IMR-90 (cell line): ENCODE measurements around the gene IL20RA. TPM values are rescaled to one million over a fixed set of nuclear protein-coding genes. Genes with fewer than 3 reads are reported as not detected.

Experiments
- ATAC-seq: fragments of 200-7000 bp; cut with Tn5 transposase; 2 replicates; pipeline ENCODE4 v1.9.1; 2020; ENCODE audit warnings: low read depth, mild to moderate bottlenecking, moderate library complexity
- BruUV-seq: library from RNA; stranded (reverse); fragments of 400-500 nt; replicated peaks from 2 replicates; lab custom pipeline; 2021; lab: Mats Ljungman, UMichigan
- CTCF ChIA-PET: fragments of 300-600 bp; formaldehyde crosslinking; extraction: SDS; loops from one replicate; lab custom pipeline; 2021; ENCODE audit warnings: antibody characterized with exemption; lab: Yijun Ruan, JAX
- POLR2A ChIA-PET: fragments of 300-600 bp; sonication (Branson Sonifier 250); formaldehyde crosslinking; loops from one replicate; lab custom pipeline; 2022; ENCODE audit warnings: antibody characterized with exemption; ENCODE audit not compliant: unreplicated experiment; lab: Charles Lee
- DNase-seq: peaks from one replicate; pipeline ENCODE4 v3.0.0; 2013
- H2AFZ ChIP-seq: replicated peaks from 2 replicates; pipeline ENCODE3; 2013; ENCODE audit warnings: low read length, mild to moderate bottlenecking; ENCODE audit not compliant: poor library complexity
- H2AK5ac ChIP-seq: 2 replicates; pipeline ENCODE4 v1.6.1; 2013; ENCODE audit warnings: low read depth, low read length, inconsistent platforms
- H2AK9ac ChIP-seq: replicated peaks from 2 replicates; pipeline ENCODE3; 2013; ENCODE audit warnings: mild to moderate bottlenecking, low read depth, low read length, moderate library complexity; ENCODE audit not compliant: poor library complexity
- H2BK120ac ChIP-seq: 2 replicates; pipeline ENCODE4 v1.6.1; 2013; ENCODE audit warnings: low read depth, low read length, inconsistent platforms
- H2BK15ac ChIP-seq: 3 replicates; pipeline ENCODE4 v1.6.1; 2013; ENCODE audit warnings: low read depth, low read length, inconsistent platforms
- H2BK20ac ChIP-seq: 2 replicates; pipeline ENCODE4 v1.6.1; 2013; ENCODE audit warnings: low read depth, mild to moderate bottlenecking, inconsistent platforms, low read length, moderate library complexity
- H2BK5ac ChIP-seq: 2 replicates; pipeline ENCODE4 v1.6.1; 2013; ENCODE audit warnings: mild to moderate bottlenecking, low read depth, low read length, inconsistent platforms; ENCODE audit not compliant: poor library complexity, severe bottlenecking
- H3K14ac ChIP-seq: replicated peaks from 2 replicates; pipeline ENCODE4 v1.6.1; 2013; ENCODE audit warnings: low read depth, low read length, inconsistent platforms
- H3K18ac ChIP-seq: 2 replicates; pipeline ENCODE4 v1.6.1; 2013; ENCODE audit warnings: low read depth, low read length, control low read depth
- H3K23ac ChIP-seq: 2 replicates; pipeline ENCODE4 v1.6.1; 2013; ENCODE audit warnings: low read depth, low read length, inconsistent platforms
- H3K27ac ChIP-seq: 2 replicates; pipeline ENCODE4 v1.5.1; 2013; ENCODE audit warnings: mild to moderate bottlenecking, control low read depth, low read length; ENCODE audit not compliant: insufficient read depth
- H3K27me3 ChIP-seq: 2 replicates; pipeline ENCODE4 v1.6.1; 2013; ENCODE audit warnings: low read length; ENCODE audit not compliant: control insufficient read depth, insufficient read depth
- H3K36me3 ChIP-seq: 2 replicates; pipeline ENCODE4 v1.6.1; 2013; ENCODE audit warnings: low read length, mixed read lengths; ENCODE audit not compliant: control insufficient read depth, insufficient read depth
- H3K4ac ChIP-seq: 2 replicates; pipeline ENCODE4 v1.6.1; 2013; ENCODE audit warnings: low read depth, low read length, inconsistent platforms
- H3K4me1 ChIP-seq: 2 replicates; pipeline ENCODE4 v1.6.1; 2013; ENCODE audit warnings: low read length, mixed read lengths; ENCODE audit not compliant: control insufficient read depth, insufficient read depth
- H3K4me2 ChIP-seq: 2 replicates; pipeline ENCODE4 v1.6.1; 2013; ENCODE audit warnings: low read depth, mild to moderate bottlenecking, control low read depth, low read length, moderate library complexity
- H3K4me3 ChIP-seq: 2 replicates; pipeline ENCODE4 v1.5.1; 2013; ENCODE audit warnings: low read depth, mild to moderate bottlenecking, control low read depth, low read length, moderate library complexity; ENCODE audit not compliant: insufficient read depth
- H3K56ac ChIP-seq: 2 replicates; pipeline ENCODE4 v1.6.1; 2013; ENCODE audit warnings: low read length, inconsistent platforms; ENCODE audit not compliant: insufficient read depth; ENCODE audit errors: extremely low read depth
- H3K79me1 ChIP-seq, 2 experiments: 2 replicates each; pipeline ENCODE4 v1.6.1; 2013; ENCODE audit warnings: low read length in 2 of 2, inconsistent platforms in 1 of 2, low read depth in 1 of 2
- H3K9ac ChIP-seq: 2 replicates; pipeline ENCODE4 v1.6.1; 2013; ENCODE audit warnings: low read depth, low read length, control low read depth
- H3K9me1 ChIP-seq: 2 replicates; pipeline ENCODE4 v1.6.1; 2013; ENCODE audit warnings: low read length, inconsistent platforms; ENCODE audit not compliant: insufficient read depth
- H3K9me3 ChIP-seq: 2 replicates; pipeline ENCODE4 v1.6.1; 2013; ENCODE audit warnings: low read length; ENCODE audit not compliant: control insufficient read depth, insufficient read depth
- H4K20me1 ChIP-seq: 2 replicates; pipeline ENCODE4 v1.6.1; 2013; ENCODE audit warnings: low read length, inconsistent platforms; ENCODE audit not compliant: insufficient read depth
- H4K5ac ChIP-seq: 2 replicates; pipeline ENCODE4 v1.6.1; 2013; ENCODE audit warnings: mild to moderate bottlenecking, low read depth, low read length, control low read depth
- H4K8ac ChIP-seq, 2 experiments: 2 replicates each; pipeline ENCODE4 v1.6.1; 2013; ENCODE audit warnings: low read depth in 2 of 2, low read length in 2 of 2, control low read depth in 1 of 2, inconsistent platforms in 1 of 2
- H4K91ac ChIP-seq: 2 replicates; pipeline ENCODE4 v1.6.1; 2013; ENCODE audit warnings: low read depth, low read length, inconsistent platforms; ENCODE audit not compliant: insufficient read depth
- BHLHE40 ChIP-seq: fragments of 150-350 bp; IDR thresholded peaks from 2 replicates; pipeline ENCODE4 v1.6.1; 2016; ENCODE audit warnings: mild to moderate bottlenecking, low read depth, low read length
- CEBPB ChIP-seq: IDR thresholded peaks from 2 replicates; pipeline ENCODE4 v1.6.1; 2012; ENCODE audit warnings: low read depth, low read length, improper control_type of control experiment
- CHD1 ChIP-seq: IDR thresholded peaks from 2 replicates; pipeline ENCODE4 v1.6.1; 2012; ENCODE audit warnings: low read depth, low read length, improper control_type of control experiment
- CTCF ChIP-seq: conservative IDR thresholded peaks from 2 replicates; pipeline ENCODE4 v1.5.1; 2012; ENCODE audit warnings: mild to moderate bottlenecking, low read depth, low read length, improper control_type of control experiment
- FOS ChIP-seq: fragments of 150-350 bp; IDR thresholded peaks from 2 replicates; pipeline ENCODE4 v1.6.1; 2016; ENCODE audit warnings: low read depth, low read length
- MAFK ChIP-seq: IDR thresholded peaks from 2 replicates; pipeline ENCODE4 v1.6.1; 2012; ENCODE audit warnings: low read depth, low read length, improper control_type of control experiment
- MAZ ChIP-seq: IDR thresholded peaks from 2 replicates; pipeline ENCODE4 v1.6.1; 2012; ENCODE audit warnings: low read depth, mild to moderate bottlenecking, low read length, improper control_type of control experiment, moderate library complexity, borderline replicate concordance
- MXI1 ChIP-seq: IDR thresholded peaks from 2 replicates; pipeline ENCODE4 v1.6.1; 2012; ENCODE audit warnings: low read depth, mild to moderate bottlenecking, low read length, moderate library complexity, borderline replicate concordance
- NFE2L2 ChIP-seq: fragments of 150-350 bp; IDR thresholded peaks from 2 replicates; pipeline ENCODE4 v1.6.1; 2016; ENCODE audit warnings: low read depth, mild to moderate bottlenecking, low read length
- POLR2A ChIP-seq: IDR thresholded peaks from 2 replicates; pipeline ENCODE4 v1.6.1; 2012; ENCODE audit warnings: mild to moderate bottlenecking, low read depth, low read length
- RAD21 ChIP-seq: IDR thresholded peaks from 2 replicates; pipeline ENCODE4 v1.6.1; 2012; ENCODE audit warnings: low read length, improper control_type of control experiment
- RCOR1 ChIP-seq: IDR thresholded peaks from 2 replicates; pipeline ENCODE4 v1.6.1; 2012; ENCODE audit warnings: mild to moderate bottlenecking, low read length, improper control_type of control experiment; ENCODE audit not compliant: insufficient replicate concordance
- RFX5 ChIP-seq: IDR thresholded peaks from 2 replicates; pipeline ENCODE4 v1.8.0; 2012; ENCODE audit warnings: low read depth, mild to moderate bottlenecking, low read length, moderate library complexity
- SMC3 ChIP-seq: fragments of 150-350 bp; IDR thresholded peaks from 2 replicates; pipeline ENCODE4 v1.6.1; 2016; ENCODE audit warnings: low read depth, mild to moderate bottlenecking, antibody characterized with exemption, low read length, moderate library complexity
- USF2 ChIP-seq: fragments of 150-350 bp; IDR thresholded peaks from 2 replicates; pipeline ENCODE4 v1.6.1; 2017; ENCODE audit warnings: mild to moderate bottlenecking, antibody characterized with exemption, low read length, low read depth
- WGBS, 2 experiments: methylation state at CpG; one replicate each; pipeline versions ENCODE4 v1.1.5 to v1.1.7; 2013; ENCODE audit warnings: missing lambda C conversion rate in 2 of 2; ENCODE audit not compliant: insufficient read length in 1 of 2; ENCODE audit errors: extremely low coverage in 2 of 2; 5-methylcytosine and 5-hydroxymethylcytosine counted together
- dilution Hi-C: fragments of 300-500 bp; cut with HindIII; formaldehyde crosslinking; loops from one replicate; pipeline ENCODE4 v1.14.3; 2018; ENCODE audit warnings: low sequenced_read_pairs; ENCODE audit not compliant: unreplicated experiment
- in situ Hi-C: fragments of 300-500 bp; cut with MboI; formaldehyde crosslinking; loops from 3 replicates; pipeline ENCODE4 v1.14.3; 2019; ENCODE audit warnings: low sequenced_read_pairs, inconsistent platforms, mixed read lengths
- intact Hi-C: fragments of 100-400 bp; cut with micrococcal nuclease; formaldehyde crosslinking; loops from 2 replicates; pipeline ENCODE4 v1.10.0; 2022
- polyA plus RNA-seq, 3 experiments: library from polyadenylated mRNA; depleted of rRNA; stranded (reverse); fragments of >200 nt; gene quantifications; 2 replicates each; pipeline ENCODE4 v1.2.3, GENCODE V29; 2012; ENCODE audit warnings: low replicate concordance in 1 of 3
- total RNA-seq: library from RNA; depleted of rRNA; stranded (reverse); fragments of >200 nt; gene quantifications from 2 replicates; pipeline ENCODE4 v1.2.3, GENCODE V29; 2012

The IL20RA gene
- total and polyA plus RNA-seq, 2 of the 4 experiments (the other 2 are of a cell fraction), result 0.02 TPM; not detected in 1

- Histone ChIP-seq H3K27ac (no peak overlapping the region), H2BK15ac (no peak overlapping the region), H3K23ac (no peak overlapping the region), H4K91ac (no peak overlapping the region), H3K4me2 (no peak overlapping the region), H3K18ac (no peak overlapping the region), H3K56ac (no peak overlapping the region), H4K8ac (no peak overlapping the region), H3K9me1 (no peaks in the 10 kb centered on the region), H4K5ac (no peak overlapping the region), H3K9me3 (no peaks in the 10 kb centered on the region), H2AK9ac (no peak overlapping the region), H3K27me3 (peaks cover 9% of the 10 kb centered on the region), H4K20me1 (no peaks in the 10 kb centered on the region), H2AK5ac (no peak overlapping the region), H3K4me1 (no peaks in the 10 kb centered on the region), H2BK120ac (no peak overlapping the region), H2AFZ (no peak overlapping the region), H3K9ac (no peak overlapping the region), H3K14ac (no peak overlapping the region), H3K36me3 (no peaks in the 10 kb centered on the region), H2BK5ac (no peak overlapping the region), H2BK20ac (no peak overlapping the region), H3K4me3 (no peak overlapping the region), H3K4ac (no peak overlapping the region), H3K79me1 (no peaks in the 10 kb centered on the region)
- intact Hi-C loops (loop anchor here (2.0 kb wide), 1 partner anchor 673 kb away; no protein-coding TSS in a partner anchor), in situ Hi-C loops (no loop called here), dilution Hi-C loops (no loop called here)
- BruUV-seq, result no TSS peak
- ATAC-seq (peak; percentile 85), DNase-seq (peak; percentile 58)
- WGBS, 2 experiments, result 45% methylated on average over 2 of the region's 19 CpGs; no CpG with 5 or more reads in 1 of the 2 experiments
- ChIA-PET CTCF (interaction anchor here (0.6 to 1.2 kb wide), 3 partner anchors 21 to 273 kb away, joined by 3 read pairs; no protein-coding TSS in a partner anchor), POLR2A (no interaction called here)
- TF ChIP-seq RAD21 (peak; percentile 47; the same call in 1 of the 2 replicates), BHLHE40 (no peak), POLR2A (no peak), FOS (no peak), CHD1 (no peak), MXI1 (no peak), RFX5 (no peak), MAZ (no peak), CTCF (peak; percentile 59), SMC3 (peak; percentile 49; the same call in 1 of the 2 replicates), MAFK (no peak), NFE2L2 (no peak), RCOR1 (no peak), CEBPB (no peak), USF2 (no peak)
Measured at GRCh38 chr6:136967876-136968752, 76.7 kb downstream of the IL20RA start.
